Activated B cell treated with CpG ODN at 0.5 μM for 24 hours (primary cell): ENCODE data around the gene LDLRAD4. TPM values are rescaled to one million over a fixed set of nuclear protein-coding genes. Genes with fewer than 3 reads are reported as not detected.

Experiments
- ATAC-seq: fragments of 200-7000 bp; cut with Tn5 transposase; one replicate; pipeline ENCODE4 v1.10.0; 2021; ENCODE audit warnings: low read depth, mild to moderate bottlenecking, moderate library complexity
- CTCF ChIA-PET: fragments of 350-600 bp; sonication (Branson Sonifier 250); formaldehyde crosslinking; loops from one replicate; lab custom pipeline; 2021; ENCODE audit warnings: antibody characterized with exemption; lab: Charles Lee
- POLR2A ChIA-PET: fragments of 350-600 bp; sonication (Branson Sonifier 250); formaldehyde crosslinking; loops from one replicate; lab custom pipeline; 2021; ENCODE audit warnings: antibody characterized with exemption; lab: Charles Lee
- DNase-seq: peaks from one replicate; pipeline ENCODE4 v3.0.0; 2022
- H3K27ac Mint-ChIP-seq: one replicate; pipeline ENCODE4 v1.8.0; 2020; ENCODE audit warnings: mixed read lengths
- H3K27me3 Mint-ChIP-seq: one replicate; pipeline ENCODE4 v1.8.0; 2021; ENCODE audit warnings: mixed read lengths
- H3K36me3 Mint-ChIP-seq: one replicate; pipeline ENCODE4 v1.8.0; 2021; ENCODE audit warnings: low read depth, mixed read lengths
- H3K4me1 Mint-ChIP-seq: one replicate; pipeline ENCODE4 v1.8.0; 2021; ENCODE audit warnings: mixed read lengths
- H3K4me3 Mint-ChIP-seq: one replicate; pipeline ENCODE4 v1.8.0; 2020; ENCODE audit warnings: mild to moderate bottlenecking, mixed read lengths
- H3K9me3 Mint-ChIP-seq: one replicate; pipeline ENCODE4 v1.8.0; 2020; ENCODE audit warnings: mixed read lengths
- CTCF ChIP-seq: fragments of 200-600 bp; IDR thresholded peaks from one replicate; pipeline ENCODE4 v1.8.0; 2022; ENCODE audit warnings: antibody characterized with exemption, mild to moderate bottlenecking
- intact Hi-C: fragments of 100-400 bp; cut with micrococcal nuclease; formaldehyde crosslinking; loops from one replicate; pipeline ENCODE4 v1.15.1; 2024
- total RNA-seq: library from RNA; stranded (reverse); gene quantifications from 2 replicates; pipeline ENCODE4 v1.2.3, GENCODE V29; 2022

The LDLRAD4 gene
- total RNA-seq, 1 donor from 2014 or later = 66.9 TPM

GRCh38 chr18:13354402-13354801 lies 135.8 kb downstream of the LDLRAD4 start:
- ATAC-seq (no peak), DNase-seq (no peak)
- H3K9me3 Mint-ChIP-seq = peaks cover 6% of the 10 kb centered on the region
- H3K36me3 Mint-ChIP-seq = no peaks in the 10 kb centered on the region
- intact Hi-C loops = no loop called here
- peaks cover 5% of the 10 kb centered on the region for H3K4me1 Mint-ChIP-seq
- no peak overlapping the region for H3K4me3 Mint-ChIP-seq
- H3K27me3 Mint-ChIP-seq = peaks cover 3% of the 10 kb centered on the region
- no peak for TF ChIP-seq CTCF
- no peak overlapping the region for H3K27ac Mint-ChIP-seq
- ChIA-PET POLR2A (no interaction called here), CTCF (no interaction called here)

GRCh38 chr18:13356032-13356431 lies 137.5 kb downstream of the LDLRAD4 start:
- ATAC-seq = no peak
- ChIA-PET POLR2A (interaction anchor here (0.6 kb wide), 1 partner anchor 274 kb away, joined by 5 read pairs; no protein-coding TSS in a partner anchor), CTCF (no interaction called here)
- no peak for DNase-seq
- Mint-ChIP-seq H3K9me3 (peaks cover 3% of the 10 kb centered on the region), H3K27me3 (peaks cover 3% of the 10 kb centered on the region), H3K27ac (no peak overlapping the region), H3K4me3 (no peak overlapping the region), H3K36me3 (no peaks in the 10 kb centered on the region), H3K4me1 (peaks cover 7% of the 10 kb centered on the region)
- TF ChIP-seq CTCF = no peak
- intact Hi-C loops = no loop called here

GRCh38 chr18:13357289-13357688 lies 138.7 kb downstream of the LDLRAD4 start:
- H3K36me3 Mint-ChIP-seq = no peaks in the 10 kb centered on the region
- no peak overlapping the region for H3K4me3 Mint-ChIP-seq
- peaks cover 7% of the 10 kb centered on the region for H3K4me1 Mint-ChIP-seq
- H3K9me3 Mint-ChIP-seq = no peaks in the 10 kb centered on the region
- no peak overlapping the region for H3K27ac Mint-ChIP-seq
- intact Hi-C loops = no loop called here
- DNase-seq (no peak), ATAC-seq (no peak)
- POLR2A ChIA-PET = no interaction called here
- TF ChIP-seq CTCF = no peak
- CTCF ChIA-PET = no interaction called here
- H3K27me3 Mint-ChIP-seq = peaks cover 7% of the 10 kb centered on the region

GRCh38 chr18:13359210-13359609 lies 140.7 kb downstream of the LDLRAD4 start:
- no peak overlapping the region for H3K27ac Mint-ChIP-seq
- H3K4me1 Mint-ChIP-seq = peaks cover 7% of the 10 kb centered on the region
- ATAC-seq (no peak), DNase-seq (no peak)
- H3K27me3 Mint-ChIP-seq = peaks cover 6% of the 10 kb centered on the region
- no peaks in the 10 kb centered on the region for H3K36me3 Mint-ChIP-seq
- H3K4me3 Mint-ChIP-seq = no peak overlapping the region
- H3K9me3 Mint-ChIP-seq = no peaks in the 10 kb centered on the region
- intact Hi-C loops = no loop called here
- ChIA-PET CTCF (no interaction called here), POLR2A (no interaction called here)
- TF ChIP-seq CTCF = no peak

GRCh38 chr18:13361431-13361830 lies 142.9 kb downstream of the LDLRAD4 start:
- CTCF ChIA-PET = no interaction called here
- DNase-seq (no peak), ATAC-seq (no peak)
- Mint-ChIP-seq H3K9me3 (no peaks in the 10 kb centered on the region), H3K4me3 (no peak overlapping the region), H3K4me1 (peaks cover 7% of the 10 kb centered on the region), H3K36me3 (no peaks in the 10 kb centered on the region), H3K27ac (no peak overlapping the region), H3K27me3 (peaks cover 6% of the 10 kb centered on the region)
- POLR2A ChIA-PET = no interaction called here
- intact Hi-C loops = no loop called here
- TF ChIP-seq CTCF = no peak
